Upper lobe of left lung (tissue), 4 donors: ENCODE data around the gene PPP1R12A.

Source experiments
- POLR2A ChIP-seq, 4 donors: fragments of 450-650 bp; IDR thresholded peaks; one replicate each; pipeline ENCODE4 v1.5.1; 2016 to 2017; ENCODE audit warnings: antibody characterized with exemption in 4 of 4, mild to moderate bottlenecking in 2 of 4
- TF ChIP-seq, protein P1 (sequence below), 6 experiments: fragments of 450-650 bp in 4 of 6; fragments of 200-600 bp in 2 of 6; sonication (generic) in 2 of 6; IDR thresholded peaks; one replicate each; pipeline ENCODE4 v1.5.1; 2016 to 2019; ENCODE audit warnings: antibody characterized with exemption in 6 of 6

GRCh38 chr12:79782172-79782900, 152.6 kb downstream of the PPP1R12A start:
- TF ChIP-seq, protein P1, sequence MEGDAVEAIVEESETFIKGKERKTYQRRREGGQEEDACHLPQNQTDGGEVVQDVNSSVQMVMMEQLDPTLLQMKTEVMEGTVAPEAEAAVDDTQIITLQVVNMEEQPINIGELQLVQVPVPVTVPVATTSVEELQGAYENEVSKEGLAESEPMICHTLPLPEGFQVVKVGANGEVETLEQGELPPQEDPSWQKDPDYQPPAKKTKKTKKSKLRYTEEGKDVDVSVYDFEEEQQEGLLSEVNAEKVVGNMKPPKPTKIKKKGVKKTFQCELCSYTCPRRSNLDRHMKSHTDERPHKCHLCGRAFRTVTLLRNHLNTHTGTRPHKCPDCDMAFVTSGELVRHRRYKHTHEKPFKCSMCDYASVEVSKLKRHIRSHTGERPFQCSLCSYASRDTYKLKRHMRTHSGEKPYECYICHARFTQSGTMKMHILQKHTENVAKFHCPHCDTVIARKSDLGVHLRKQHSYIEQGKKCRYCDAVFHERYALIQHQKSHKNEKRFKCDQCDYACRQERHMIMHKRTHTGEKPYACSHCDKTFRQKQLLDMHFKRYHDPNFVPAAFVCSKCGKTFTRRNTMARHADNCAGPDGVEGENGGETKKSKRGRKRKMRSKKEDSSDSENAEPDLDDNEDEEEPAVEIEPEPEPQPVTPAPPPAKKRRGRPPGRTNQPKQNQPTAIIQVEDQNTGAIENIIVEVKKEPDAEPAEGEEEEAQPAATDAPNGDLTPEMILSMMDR (IDR thresholded peaks at IDR 0.05): no peak
- no peak for TF ChIP-seq POLR2A (IDR thresholded peaks at IDR 0.05)
